WI38 (cell line): ENCODE measurements around the gene SCMH1.

Experiments
- H3K4me3 ChIP-seq: 2 replicates; pipeline ENCODE4 v1.5.1; 2011; ENCODE audit warnings: low read depth, mild to moderate bottlenecking, control low read depth, low read length
- CTCF ChIP-seq: IDR thresholded peaks from 2 replicates; pipeline ENCODE4 v1.5.1; 2012; ENCODE audit warnings: low read depth, mild to moderate bottlenecking, control low read depth, low read length

The SCMH1 gene

GRCh38 chr1:41020109-41020576 lies 222.0 kb downstream of the SCMH1 start:
- TF ChIP-seq CTCF, result no peak
- H3K4me3 ChIP-seq, result no peak overlapping the region

- no peak for TF ChIP-seq CTCF
Measured at GRCh38 chr1:41019353-41019745, 222.8 kb downstream of the SCMH1 start.

GRCh38 chr1:41018018-41018410 lies 224.1 kb downstream of the SCMH1 start:
- H3K4me3 ChIP-seq, result no peak overlapping the region
- TF ChIP-seq CTCF, result no peak

More at GRCh38 chr1:41019353-41019745, 222.8 kb downstream of the SCMH1 start:
- H3K4me3 ChIP-seq, result no peak overlapping the region

- H3K4me3 ChIP-seq, result no peak overlapping the region
- no peak for TF ChIP-seq CTCF
Measured at GRCh38 chr1:41017141-41018017, 224.7 kb downstream of the SCMH1 start.

GRCh38 chr1:41015897-41016470 lies 226.1 kb downstream of the SCMH1 start:
- no peak for TF ChIP-seq CTCF
- no peak overlapping the region for H3K4me3 ChIP-seq

- no peak overlapping the region for H3K4me3 ChIP-seq
- no peak for TF ChIP-seq CTCF
Measured at GRCh38 chr1:41015281-41015896, 226.7 kb downstream of the SCMH1 start.

- no peak for TF ChIP-seq CTCF
- H3K4me3 ChIP-seq, result no peak overlapping the region
Measured at GRCh38 chr1:41014871-41015270, 227.2 kb downstream of the SCMH1 start.
